ENCODE results near the gene SPINK5.

Gene SPINK5

DNA sequence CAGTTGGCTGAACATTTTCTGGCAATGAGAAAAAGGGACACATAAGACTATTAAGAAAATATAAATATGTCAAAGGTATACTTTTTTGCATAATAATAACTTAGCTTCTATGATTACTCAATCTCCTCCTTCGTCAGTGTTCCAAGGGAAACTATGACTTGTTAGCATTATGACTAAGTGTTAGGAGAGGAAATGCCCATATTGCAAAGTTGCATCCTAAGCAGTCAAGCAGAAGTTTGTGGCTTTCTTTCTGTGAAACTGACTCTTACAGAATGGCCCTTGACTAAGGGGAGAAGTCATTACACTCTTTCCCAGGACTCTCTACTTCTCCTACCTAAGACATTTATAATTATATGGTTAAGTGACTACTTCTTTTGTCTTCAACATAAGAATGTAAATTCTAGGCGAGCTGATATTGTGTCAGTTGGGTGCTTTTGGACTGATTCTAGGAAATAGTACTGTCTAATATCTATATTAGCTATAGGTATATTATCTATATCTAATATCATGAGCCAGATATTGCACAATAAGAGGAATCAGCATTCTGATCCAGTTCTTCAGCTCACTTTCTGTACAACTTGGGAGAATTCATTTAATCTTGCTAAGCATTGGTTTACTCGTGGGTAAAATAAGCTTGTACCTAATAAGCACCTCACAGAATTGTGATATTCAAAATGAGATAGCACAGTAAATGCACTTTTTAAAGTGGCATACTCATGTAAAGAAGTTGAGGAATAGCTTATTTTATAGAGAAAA is 122.6 kb downstream of the SPINK5 start:
- no peak for DNase-seq (ENCODE audit: low spot score)

Measured in SW480 (cell line).